Sigmoid colon (tissue), 7 donors: ENCODE measurements around the gene EFHD2. TPM values are rescaled to one million over a fixed set of nuclear protein-coding genes. Genes with fewer than 3 reads are reported as not detected.
A peak's percentile ranks its signal among the peaks of the same experiment; 100 is the strongest.
"Not testable (repeated sequence)": the region's sequence is repeated elsewhere in the genome, so short reads cannot be mapped to it uniquely, and the experiment has no call there.

ENCODE experiments used
- DNase-seq: peaks from one replicate; pipeline ENCODE4 v3.0.0-alpha.2; 2019
- H3K27ac ChIP-seq, 4 donors: fragments of 200-600 bp; sonication (generic); one replicate each; pipeline ENCODE4 v1.5.1; 2016 to 2019; ENCODE audit warnings: mild to moderate bottlenecking in 1 of 4
- H3K27me3 ChIP-seq, 3 donors: fragments of 200-600 bp; sonication (generic); one replicate each; pipeline ENCODE4 v1.5.1; 2019; ENCODE audit warnings: mild to moderate bottlenecking in 1 of 3
- H3K36me3 ChIP-seq, 4 donors: fragments of 200-600 bp; sonication (generic); one replicate each; pipeline ENCODE4 v1.5.1; 2016 to 2019
- H3K4me1 ChIP-seq, 4 donors: fragments of 200-600 bp; sonication (generic); one replicate each; pipeline ENCODE4 v1.5.1; 2017 to 2019
- H3K4me3 ChIP-seq, 4 donors: fragments of 200-600 bp; sonication (generic); one replicate each; pipeline ENCODE4 v1.5.1; 2017 to 2019; ENCODE audit warnings: mild to moderate bottlenecking in 2 of 4, moderate library complexity in 1 of 4
- H3K9me3 ChIP-seq, 4 donors: fragments of 200-600 bp in 3 of 4; sonication (generic) in 3 of 4; one replicate each; pipeline versions ENCODE4 v1.5.1 to v1.6.1; 2013 to 2019
- CTCF ChIP-seq, 4 experiments: fragments of 450-650 bp in 3 of 4; fragments of 200-600 bp in 1 of 4; IDR thresholded peaks; one replicate each; pipeline ENCODE4 v1.5.1; 2016 to 2019; ENCODE audit warnings: antibody characterized with exemption in 4 of 4, mild to moderate bottlenecking in 3 of 4, moderate library complexity in 2 of 4
- EP300 ChIP-seq, 4 donors: sonication (generic); formaldehyde crosslinking; IDR thresholded peaks; one replicate each; pipeline ENCODE4 v1.6.1; 2017; ENCODE audit warnings: antibody characterized with exemption in 4 of 4
- POLR2A ChIP-seq, 2 donors: fragments of 450-650 bp; IDR thresholded peaks; one replicate each; pipeline ENCODE4 v1.6.1; 2016; ENCODE audit warnings: antibody characterized with exemption in 2 of 2, mild to moderate bottlenecking in 2 of 2, moderate library complexity in 2 of 2
- POLR2AphosphoS5 ChIP-seq, 4 donors: sonication (generic); formaldehyde crosslinking; IDR thresholded peaks; one replicate each; pipeline ENCODE4 v1.6.1; 2017; ENCODE audit warnings: antibody characterized with exemption in 4 of 4
- WGBS, 2 donors: extraction: QIAGEN DNeasy Blood & Tissue Kit; methylation state at CpG; one replicate each; pipeline ENCODE4 v1.1.7; 2013; 5-methylcytosine and 5-hydroxymethylcytosine counted together
- intact Hi-C: fragments of 100-400 bp; cut with DNase I; formaldehyde crosslinking; loops from one replicate; pipeline ENCODE4 v1.15.1; 2023
- polyA plus RNA-seq, 3 donors: library from polyadenylated mRNA; stranded (reverse); fragments of 200-250 nt; gene quantifications; one replicate each; pipeline ENCODE4 v1.2.3, GENCODE V29; 2013
- total RNA-seq, 4 donors: library from RNA; depleted of rRNA; stranded (reverse); fragments of >200 nt; gene quantifications; one replicate each; pipeline ENCODE4 v1.1.0, GENCODE V29; 2016
- donor health status: healthy with polysubstance abuse.
- donor health status: Bipolar disorder and iron deficiency.
- donor health status: healthy.

The EFHD2 gene
- total and polyA plus RNA-seq, 7 donors, result 32.7 to 181 (median 47.4) TPM

DNA sequence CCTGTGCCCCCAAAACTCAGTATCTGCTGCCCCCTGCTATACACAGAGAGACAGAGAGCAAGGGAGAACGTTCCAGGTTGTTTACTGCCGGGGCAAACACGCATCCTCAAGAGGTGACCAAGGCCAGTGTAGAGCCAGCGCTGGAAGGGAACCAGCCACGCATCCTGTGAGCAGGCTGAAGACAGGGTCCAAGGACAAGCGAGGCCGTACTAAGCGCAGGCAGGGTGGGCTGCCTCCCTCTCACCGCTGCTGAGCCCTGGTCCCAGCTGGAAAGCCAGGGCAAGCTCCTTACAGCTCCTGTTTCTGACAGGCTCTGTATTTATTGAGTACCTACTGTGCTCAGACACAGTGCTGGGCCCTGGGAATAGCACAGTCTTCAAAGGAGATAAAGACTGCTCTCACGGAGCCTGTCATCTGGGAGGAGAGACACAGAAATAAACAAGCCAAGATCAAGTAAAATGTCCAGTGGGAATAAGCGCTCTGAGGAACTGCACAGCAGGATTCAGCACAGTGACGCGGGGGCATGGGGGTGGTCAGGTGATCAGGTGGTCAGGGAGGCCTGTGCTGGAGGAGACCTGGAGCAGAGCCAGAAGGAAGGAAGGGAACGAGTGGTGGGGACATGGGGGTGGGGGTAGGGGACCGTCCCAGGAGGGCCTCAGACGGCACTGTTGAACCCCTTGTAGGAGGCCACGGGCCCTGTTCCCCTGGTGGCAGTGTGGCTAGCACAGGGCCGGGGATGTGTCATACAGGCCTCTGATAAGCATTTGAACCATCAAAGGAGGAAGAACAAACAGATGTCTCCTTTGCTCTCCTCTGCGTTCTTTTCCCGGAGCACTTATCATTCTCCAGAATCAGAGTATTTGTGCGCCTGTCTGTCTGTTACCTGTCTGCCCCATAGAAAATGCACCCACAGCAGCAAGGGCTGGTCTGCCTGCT is 37.8 kb upstream of the EFHD2 start:
- H3K27me3 ChIP-seq, result no peaks in the 10 kb centered on the region
- TF ChIP-seq CTCF (IDR thresholded peaks at IDR 0.05), result no peak
- no peak for TF ChIP-seq EP300 (IDR thresholded peaks at IDR 0.05)
- TF ChIP-seq POLR2AphosphoS5 (IDR thresholded peaks at IDR 0.05), result no peak
- TF ChIP-seq POLR2A (IDR thresholded peaks at IDR 0.05), result no peak
- intact Hi-C loops, result no loop called here
- H3K9me3 ChIP-seq, result no peaks in the 10 kb centered on the region
- no peak overlapping the region for H3K4me3 ChIP-seq
- no peaks in the 10 kb centered on the region for H3K36me3 ChIP-seq
- peak overlapping the region in 3 of 4 donors; percentile 32 to 77 (median 64) for H3K27ac ChIP-seq
- WGBS, 2 donors, result 76% methylated on average over 21 of the region's 21 CpGs
- peaks cover 0 to 21% (median 20%) of the 10 kb centered on the region in 4 donors for H3K4me1 ChIP-seq
- DNase-seq, result no peak

- WGBS, 2 donors, result 88 to 92% methylated on average over 8 of the region's 8 CpGs
- H3K27ac ChIP-seq, result no peak overlapping the region
- H3K4me3 ChIP-seq, result no peak overlapping the region
- no peaks in the 10 kb centered on the region for H3K36me3 ChIP-seq
- H3K4me1 ChIP-seq, result no peaks in the 10 kb centered on the region
- intact Hi-C loops, result no loop called here
- H3K27me3 ChIP-seq, result no peaks in the 10 kb centered on the region
- DNase-seq, result no peak
- no peaks in the 10 kb centered on the region for H3K9me3 ChIP-seq
- no peak for TF ChIP-seq POLR2AphosphoS5 (IDR thresholded peaks at IDR 0.05)
- no peak for TF ChIP-seq EP300 (IDR thresholded peaks at IDR 0.05)
- no peak for TF ChIP-seq CTCF (IDR thresholded peaks at IDR 0.05)
- TF ChIP-seq POLR2A (IDR thresholded peaks at IDR 0.05), result no peak
Measured at GRCh38 chr1:15378729-15379128, 31.0 kb upstream of the EFHD2 start.

DNA sequence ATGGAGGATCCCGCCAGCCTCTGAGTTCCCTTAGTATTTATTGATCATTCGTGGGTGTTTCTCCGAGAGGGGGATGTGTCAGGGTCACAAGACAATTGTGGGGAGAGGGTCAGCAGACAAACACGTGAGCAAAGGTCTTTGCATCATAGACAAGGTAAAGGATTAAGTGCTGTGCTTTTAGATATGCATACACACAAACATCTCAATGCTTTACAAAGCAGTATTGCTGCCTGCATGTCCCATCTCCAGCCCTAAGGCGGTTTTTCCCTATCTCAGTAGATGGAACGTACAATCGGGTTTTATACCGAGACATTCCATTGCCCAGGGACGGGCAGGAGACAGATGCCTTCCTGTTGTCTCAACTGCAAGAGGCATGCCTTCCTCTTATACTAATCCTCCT is 30.5 kb upstream of the EFHD2 start:
- intact Hi-C loops, H3K9me3 ChIP-seq, H3K4me3 ChIP-seq, H3K4me1 ChIP-seq, H3K27me3 ChIP-seq, DNase-seq, H3K36me3 ChIP-seq, H3K27ac ChIP-seq: not testable (repeated sequence)
- WGBS, 2 donors, result 73 to 83% methylated on average over 7 to 8 of the region's 9 CpGs

DNA sequence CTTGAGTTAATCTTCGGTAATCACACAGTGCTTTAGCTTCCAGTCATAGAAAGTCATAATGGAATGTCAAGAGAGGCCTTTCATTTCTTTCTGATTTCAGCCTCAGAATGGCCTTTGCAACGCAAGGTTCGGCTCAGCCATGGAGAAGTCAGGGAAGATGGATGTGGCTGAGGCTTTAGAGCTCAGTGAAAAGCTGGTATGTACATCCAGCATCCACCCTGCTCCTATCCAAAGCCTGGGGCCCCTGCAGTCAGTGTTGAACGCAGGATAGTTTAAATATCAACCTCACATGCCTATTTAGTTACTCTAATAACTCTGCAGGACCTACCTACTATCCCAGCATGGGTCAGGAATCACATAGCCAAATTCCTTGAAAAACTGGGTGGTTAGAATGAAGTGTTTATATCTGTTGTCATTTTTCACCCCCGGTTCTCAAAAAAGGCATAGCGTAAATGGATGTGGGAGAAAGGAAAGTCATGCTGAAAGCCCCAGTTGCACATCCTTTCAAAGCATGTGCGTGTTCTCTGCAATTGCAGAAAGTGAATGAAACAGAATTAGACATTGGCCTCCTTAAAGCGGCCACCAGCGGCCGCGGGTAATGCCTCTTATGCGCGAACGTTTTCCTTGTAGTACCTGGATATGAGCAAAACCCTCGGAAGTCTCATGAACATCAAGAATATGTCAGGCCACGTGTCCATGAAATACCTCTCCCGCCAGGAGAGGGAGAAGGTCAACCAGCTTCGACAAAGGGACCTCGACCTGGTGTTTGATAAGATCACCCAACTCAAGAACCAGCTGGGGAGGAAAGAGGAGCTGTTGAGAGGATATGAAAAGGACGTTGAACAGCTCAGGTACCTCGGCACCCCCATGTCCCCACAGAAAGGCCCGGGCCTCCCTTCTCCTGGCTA is 28.8 kb upstream of the EFHD2 start:
- intact Hi-C loops, result no loop called here
- no peak for TF ChIP-seq EP300 (IDR thresholded peaks at IDR 0.05)
- no peak for TF ChIP-seq CTCF (IDR thresholded peaks at IDR 0.05)
- no peak for TF ChIP-seq POLR2A (IDR thresholded peaks at IDR 0.05)
- TF ChIP-seq POLR2AphosphoS5 (IDR thresholded peaks at IDR 0.05), result no peak
- peaks cover 0 to 10% (median under 1%) of the 10 kb centered on the region in 4 donors for H3K4me1 ChIP-seq
- no peak overlapping the region for H3K27ac ChIP-seq
- H3K27me3 ChIP-seq, result no peaks in the 10 kb centered on the region
- H3K36me3 ChIP-seq, result no peaks in the 10 kb centered on the region
- H3K9me3 ChIP-seq, result no peaks in the 10 kb centered on the region
- H3K4me3 ChIP-seq, result no peak overlapping the region
- DNase-seq, result no peak
- 91 to 94% methylated on average over 22 of the region's 22 CpGs for WGBS, 2 donors

GRCh38 chr1:15381805-15382204 is 27.9 kb upstream of the EFHD2 start:
- Histone ChIP-seq H3K4me1 (peaks cover 0 to 18% (median 7%) of the 10 kb centered on the region in 4 donors), H3K27ac (no peak overlapping the region), H3K9me3 (no peaks in the 10 kb centered on the region), H3K27me3 (no peaks in the 10 kb centered on the region), H3K36me3 (no peaks in the 10 kb centered on the region), H3K4me3 (no peak overlapping the region)
- intact Hi-C loops, result no loop called here
- no peak for DNase-seq
- WGBS, 2 donors, result 89 to 95% methylated on average over 12 of the region's 12 CpGs
- TF ChIP-seq POLR2AphosphoS5 (IDR thresholded peaks at IDR 0.05), result no peak
- TF ChIP-seq CTCF (IDR thresholded peaks at IDR 0.05), result no peak
- no peak for TF ChIP-seq POLR2A (IDR thresholded peaks at IDR 0.05)
- no peak for TF ChIP-seq EP300 (IDR thresholded peaks at IDR 0.05)
